ENCODE data around the gene NBEA.
"Not testable (repeated sequence)": the region's sequence is repeated elsewhere in the genome, so short reads cannot be mapped to it uniquely, and the experiment has no call there.

NBEA gene

GRCh38 chr13:35092751-35093150, 150.7 kb downstream of the NBEA start:
- DNase-seq (ENCODE audit: low read depth) = no peak

- DNase-seq (ENCODE audit: low read depth) = no peak
These were observed 151.3 kb downstream of the NBEA start for GRCh38 chr13:35093356-35093755.

DNA sequence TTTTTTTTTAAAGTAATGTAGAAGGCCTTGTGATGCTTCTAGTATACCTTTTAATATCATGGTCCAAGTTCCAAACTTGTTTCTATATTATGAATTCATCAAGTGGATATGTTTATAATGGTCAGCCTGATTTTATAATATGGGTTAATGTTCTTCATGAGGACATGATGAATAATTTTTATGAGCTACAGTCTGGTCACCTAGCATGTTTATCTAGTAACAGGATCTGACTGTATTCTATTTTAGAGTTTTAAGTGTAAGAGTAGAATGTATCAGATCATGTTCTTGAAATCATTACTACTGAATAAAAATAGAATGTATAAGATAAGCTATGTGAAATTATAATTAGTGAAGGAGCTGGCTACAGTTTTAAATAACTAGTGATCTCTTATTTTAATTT, 164.7 kb downstream of the NBEA start:
- not testable (repeated sequence) for DNase-seq (ENCODE audit: low read depth)

DNA sequence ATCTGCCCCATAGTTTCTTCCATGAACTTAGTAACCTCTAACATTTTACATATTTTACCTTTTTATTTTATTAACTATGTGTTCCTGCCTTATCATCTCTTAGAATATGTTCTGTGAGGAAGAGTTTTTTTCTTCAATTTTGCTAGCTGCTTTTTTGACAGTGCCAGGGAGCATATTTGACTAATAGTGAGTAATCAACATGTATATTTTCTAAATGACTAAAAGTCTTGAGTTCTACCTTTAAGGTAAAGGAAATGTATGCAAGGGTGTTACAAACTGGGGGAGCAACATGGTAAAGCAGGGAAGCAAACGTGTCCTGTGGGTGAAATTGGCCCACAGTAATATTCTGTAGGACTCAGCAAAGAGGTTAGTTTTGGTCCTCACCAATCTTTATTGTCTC, 165.5 kb downstream of the NBEA start:
- no peak for DNase-seq (ENCODE audit: low read depth)

DNA sequence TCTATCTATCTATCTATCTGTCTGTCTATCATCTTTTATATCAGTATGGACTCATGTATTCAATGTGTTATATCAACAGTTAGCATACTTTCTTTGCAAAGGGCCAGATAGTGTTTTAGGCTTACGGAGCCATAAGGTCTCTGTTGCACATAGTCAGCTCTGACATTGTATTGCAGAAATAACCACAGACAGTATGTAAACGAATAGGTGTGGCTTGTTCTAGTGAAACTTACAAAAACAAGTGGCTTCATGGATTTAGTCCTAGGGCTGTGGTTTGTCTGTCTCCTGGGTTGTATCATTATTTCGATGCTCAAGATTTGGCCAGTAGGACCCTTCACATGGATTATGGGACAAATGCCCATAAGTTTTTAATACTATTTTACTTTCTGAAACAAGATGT, 171.5 kb downstream of the NBEA start:
- DNase-seq (ENCODE audit: low read depth) = not testable (repeated sequence)

GRCh38 chr13:35127466-35127865, 185.4 kb downstream of the NBEA start:
- no peak for DNase-seq (ENCODE audit: low read depth)

- DNase-seq (ENCODE audit: low read depth) = no peak
These were observed 187.4 kb downstream of the NBEA start for GRCh38 chr13:35129500-35129899.

- no peak for DNase-seq (ENCODE audit: low read depth)
These were observed 189.4 kb downstream of the NBEA start for GRCh38 chr13:35131471-35131870.

DNA sequence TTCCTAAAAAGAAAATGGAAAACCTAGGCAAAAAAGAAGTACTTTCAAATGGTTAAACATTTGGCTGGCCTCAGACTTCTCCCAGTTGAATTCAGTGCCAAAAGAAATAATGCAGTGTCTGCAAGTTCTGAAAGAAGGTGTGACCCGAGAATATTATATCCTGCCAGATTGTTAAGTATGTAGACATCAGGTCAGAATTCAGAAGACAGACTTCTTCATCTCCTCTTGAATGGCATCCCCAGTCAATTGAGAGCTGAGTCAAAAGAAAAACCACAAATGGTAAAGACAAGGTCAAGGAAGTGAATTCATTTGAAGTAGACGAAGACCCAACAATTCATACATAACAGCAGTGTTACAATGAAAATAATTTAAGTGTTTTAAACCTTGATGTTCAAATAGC, 194.5 kb downstream of the NBEA start:
- no peak for DNase-seq (ENCODE audit: low read depth)

- DNase-seq (ENCODE audit: low read depth) = no peak
These were observed 197.5 kb downstream of the NBEA start for GRCh38 chr13:35139591-35139990.

GRCh38 chr13:35140321-35140720, 198.3 kb downstream of the NBEA start:
- no peak for DNase-seq (ENCODE audit: low read depth)

DNA sequence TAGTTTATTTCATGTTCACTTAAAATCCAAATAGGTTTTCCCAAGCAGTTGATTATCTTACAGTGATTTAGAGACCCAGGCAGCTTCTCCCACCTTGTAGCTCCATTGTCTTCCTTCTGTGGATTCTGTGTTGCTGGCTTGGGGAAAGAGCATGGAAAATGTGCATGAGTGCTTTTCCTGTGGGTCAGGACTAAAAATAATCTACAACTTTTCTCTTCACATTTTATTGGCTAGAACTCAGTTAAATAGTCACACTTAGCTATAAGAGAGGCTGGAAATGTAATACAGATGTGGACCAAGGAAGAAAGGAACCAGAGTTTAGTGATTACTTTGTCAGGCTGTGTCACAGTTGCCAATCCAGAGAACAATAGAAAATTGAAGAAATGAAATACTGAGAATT, 198.8 kb downstream of the NBEA start:
- no peak for DNase-seq (ENCODE audit: low read depth)

GRCh38 chr13:35143123-35143522, 201.1 kb downstream of the NBEA start:
- no peak for DNase-seq (ENCODE audit: low read depth)

- DNase-seq (ENCODE audit: low read depth) = no peak
These were observed 202.3 kb downstream of the NBEA start for GRCh38 chr13:35144166-35144890.

DNA sequence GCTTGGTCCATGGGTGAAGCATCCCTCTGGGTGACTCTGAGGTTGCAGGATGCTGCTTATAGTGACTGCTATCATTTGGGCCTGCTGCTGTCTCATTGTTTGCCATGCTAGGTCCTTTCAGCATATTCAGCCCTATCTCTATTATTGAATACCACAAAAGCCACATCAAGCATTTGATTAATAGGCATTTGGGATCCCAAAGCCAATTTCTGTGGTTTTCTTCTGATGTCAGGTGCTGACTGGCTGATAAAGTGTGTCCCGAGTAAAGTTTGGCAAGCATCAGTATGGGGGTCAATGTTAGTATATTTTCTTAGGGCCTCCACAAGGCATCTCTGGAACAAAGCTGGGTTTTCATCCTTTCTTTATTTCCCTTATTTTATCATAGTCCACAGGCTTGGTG, 204.6 kb downstream of the NBEA start:
- DNase-seq (ENCODE audit: low read depth) = no peak

- DNase-seq (ENCODE audit: low read depth) = no peak
These were observed 215.2 kb downstream of the NBEA start for GRCh38 chr13:35157143-35157755.

DNA sequence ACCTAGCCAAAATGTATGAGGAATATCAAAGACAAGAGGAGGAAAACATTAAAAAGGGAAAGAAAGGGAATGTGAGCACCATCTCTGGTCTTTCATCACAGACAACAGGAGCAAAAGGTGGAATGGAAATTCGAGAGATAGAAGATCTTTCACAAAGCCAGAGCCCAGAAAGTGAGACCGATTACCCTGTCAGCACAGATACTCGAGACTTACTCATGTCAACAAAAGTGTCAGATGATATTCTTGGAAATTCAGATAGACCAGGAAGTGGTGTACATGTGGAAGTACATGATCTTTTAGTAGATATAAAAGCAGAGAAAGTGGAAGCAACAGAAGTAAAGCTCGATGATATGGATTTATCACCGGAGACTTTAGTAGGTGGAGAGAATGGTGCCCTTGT, 217.0 kb downstream of the NBEA start:
- DNase-seq (ENCODE audit: low read depth) = no peak

DNA sequence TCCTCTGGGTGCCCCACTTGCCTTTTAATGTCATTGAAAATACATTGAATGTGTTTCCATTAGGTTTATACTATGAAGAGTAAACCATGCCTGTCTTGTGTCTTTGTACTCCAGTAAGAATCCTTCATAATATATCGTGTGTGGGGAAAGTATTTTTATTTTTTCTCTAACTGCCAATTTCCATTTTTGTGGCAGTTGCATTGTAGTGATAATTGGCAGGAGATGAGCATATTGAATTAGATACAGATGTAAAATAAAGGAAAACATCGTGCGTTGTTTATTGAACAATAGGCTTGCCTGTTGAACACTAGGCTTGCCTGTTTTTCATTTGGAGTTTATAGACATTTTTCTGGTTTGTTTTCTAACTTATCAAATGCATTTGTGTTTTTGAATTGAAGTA, 218.8 kb downstream of the NBEA start:
- no peak for DNase-seq (ENCODE audit: low read depth)

DNA sequence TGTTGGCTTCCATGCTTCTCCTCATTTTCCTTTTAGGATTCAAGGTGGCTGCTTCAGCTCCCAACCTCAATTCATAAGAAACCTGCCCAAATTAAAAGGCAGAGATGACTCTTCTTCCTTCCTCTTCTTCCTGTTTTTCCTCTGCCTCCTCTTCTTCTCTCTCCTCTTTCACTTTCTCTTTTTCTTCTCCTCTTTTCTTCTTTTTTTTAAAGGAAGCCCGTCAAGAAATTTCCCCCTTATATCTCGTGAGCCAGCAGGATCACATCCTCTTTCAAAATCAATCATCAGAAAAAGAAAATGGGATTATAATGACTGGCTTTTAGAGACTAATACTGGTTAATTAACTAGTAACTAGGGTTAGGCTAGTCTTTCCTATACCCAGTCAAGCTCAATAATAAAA, 220.3 kb downstream of the NBEA start:
- DNase-seq (ENCODE audit: low read depth) = no peak

DNA sequence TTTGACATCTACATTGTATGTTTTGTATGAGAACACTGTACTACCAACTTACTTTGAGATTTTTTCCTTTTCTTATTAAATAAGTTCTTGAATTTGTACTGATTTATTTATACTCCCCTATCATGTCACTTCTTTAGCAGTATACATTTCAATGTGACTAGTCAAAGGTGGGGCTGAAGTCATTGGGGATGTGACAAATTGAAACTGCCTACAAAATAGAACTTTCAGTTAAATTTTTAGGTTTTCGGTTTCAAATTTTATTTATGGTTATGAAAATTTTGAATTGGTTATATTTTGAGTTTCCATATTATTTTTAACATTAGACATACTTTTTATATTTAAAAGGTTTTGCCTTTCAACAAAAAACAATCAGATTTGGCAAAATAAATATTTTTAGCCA, 221.6 kb downstream of the NBEA start:
- no peak for DNase-seq (ENCODE audit: low read depth)

GRCh38 chr13:35164324-35164932, 222.4 kb downstream of the NBEA start:
- DNase-seq (ENCODE audit: low read depth) = no peak

DNA sequence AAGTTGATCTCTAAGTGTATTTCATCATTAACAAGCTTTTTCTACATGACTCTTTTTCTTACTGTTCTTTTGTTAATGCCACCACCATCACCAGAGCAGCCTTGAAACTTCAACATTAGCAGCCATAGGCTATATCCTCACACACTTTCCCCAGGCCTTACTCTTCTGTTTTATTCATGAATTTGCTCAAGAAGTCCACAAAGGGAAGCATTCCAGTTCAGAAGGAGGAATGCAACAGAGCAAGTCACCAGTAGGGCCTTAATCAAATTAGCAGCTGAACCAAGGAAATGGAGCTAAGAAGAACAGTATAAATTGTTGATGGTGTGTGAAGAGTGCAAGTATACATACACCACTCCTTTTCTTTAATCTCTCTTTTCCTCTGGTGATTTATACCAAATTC, 223.1 kb downstream of the NBEA start:
- DNase-seq (ENCODE audit: low read depth) = no peak

DNA sequence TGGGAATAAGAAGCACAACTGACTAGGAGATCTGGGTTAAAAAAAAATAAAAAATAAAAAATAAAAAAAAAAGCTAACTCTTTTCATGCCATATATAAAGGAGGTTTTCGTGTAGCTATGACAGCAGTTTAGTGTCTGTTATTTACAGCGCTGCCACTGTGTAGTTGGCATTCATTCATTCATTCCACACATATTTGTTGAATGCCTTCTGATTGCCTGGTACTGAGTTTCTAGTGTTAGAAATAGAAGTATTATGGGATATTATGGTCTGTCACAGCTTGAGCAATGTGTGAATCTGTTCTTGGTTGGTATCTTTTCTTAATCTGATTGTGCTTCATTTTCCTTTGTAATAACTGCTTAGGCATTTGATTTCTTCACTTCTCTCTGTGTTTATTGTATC, 237.4 kb downstream of the NBEA start:
- DNase-seq (ENCODE audit: low read depth) = no peak

Data from stimulated activated CD8-positive, alpha-beta memory T cell treated with anti-CD3 and anti-CD28 coated beads, Interleukin-12 subunit alpha, Interleukin-12 subunit beta, amount 100 ng/mL, for 1 hour (primary cell).